ENCODE data around the gene SPC24.

The SPC24 gene

GRCh38 chr19:11115042-11115441 lies 40.5 kb downstream of the SPC24 start:
- Histone ChIP-seq H3K4me2 (ENCODE audit: low read length) (no peak overlapping the region), H3K27ac (ENCODE audit: low read depth, low read length, poor library complexity, severe bottlenecking) (no peak overlapping the region), H3K4me1 (ENCODE audit: insufficient read depth, low read length, severe bottlenecking) (no peaks in the 10 kb centered on the region), H3K79me2 (ENCODE audit: insufficient read depth, low read length) (no peaks in the 10 kb centered on the region), H3K27me3 (ENCODE audit: insufficient read depth, low read length) (no peaks in the 10 kb centered on the region), H3K36me3 (ENCODE audit: insufficient read depth, low read length) (peaks cover 98% of the 10 kb centered on the region), H2AFZ (ENCODE audit: low read length) (no peak overlapping the region), H3F3A (ENCODE audit: insufficient read depth, low read length) (no peaks in the 10 kb centered on the region), H3K9me2 (ENCODE audit: low read depth, low read length) (no peaks in the 10 kb centered on the region), H4K20me1 (ENCODE audit: insufficient read depth, low read length) (no peaks in the 10 kb centered on the region), H3K9ac (ENCODE audit: low read length) (no peak overlapping the region), H3K9me3 (ENCODE audit: low read length) (no peaks in the 10 kb centered on the region), H3K4me3 (ENCODE audit: low read depth, low read length, poor library complexity, severe bottlenecking) (no peak overlapping the region)
- TF ChIP-seq CTCF (IDR thresholded peaks at IDR 0.05; ENCODE audit: low read length): no peak
- no peak for TF ChIP-seq EZH2 (IDR thresholded peaks at IDR 0.05; ENCODE audit: borderline replicate concordance, low read length)

GRCh38 chr19:11113140-11113708 lies 42.4 kb downstream of the SPC24 start:
- no peaks in the 10 kb centered on the region for H3F3A ChIP-seq (ENCODE audit: insufficient read depth, low read length)
- H3K4me1 ChIP-seq (ENCODE audit: insufficient read depth, low read length, severe bottlenecking): no peaks in the 10 kb centered on the region
- no peaks in the 10 kb centered on the region for H3K79me2 ChIP-seq (ENCODE audit: insufficient read depth, low read length)
- H3K9ac ChIP-seq (ENCODE audit: low read length): no peak overlapping the region
- no peaks in the 10 kb centered on the region for H3K9me2 ChIP-seq (ENCODE audit: low read depth, low read length)
- TF ChIP-seq EZH2 (IDR thresholded peaks at IDR 0.05; ENCODE audit: borderline replicate concordance, low read length): no peak
- no peak for TF ChIP-seq CTCF (IDR thresholded peaks at IDR 0.05; ENCODE audit: low read length)
- no peak overlapping the region for H3K27ac ChIP-seq (ENCODE audit: low read depth, low read length, poor library complexity, severe bottlenecking)
- H3K4me2 ChIP-seq (ENCODE audit: low read length): no peak overlapping the region
- H3K4me3 ChIP-seq (ENCODE audit: low read depth, low read length, poor library complexity, severe bottlenecking): no peak overlapping the region
- H3K27me3 ChIP-seq (ENCODE audit: insufficient read depth, low read length): no peaks in the 10 kb centered on the region
- H4K20me1 ChIP-seq (ENCODE audit: insufficient read depth, low read length): no peaks in the 10 kb centered on the region
- no peaks in the 10 kb centered on the region for H3K9me3 ChIP-seq (ENCODE audit: low read length)
- peaks cover 99% of the 10 kb centered on the region for H3K36me3 ChIP-seq (ENCODE audit: insufficient read depth, low read length)
- no peak overlapping the region for H2AFZ ChIP-seq (ENCODE audit: low read length)

DNA sequence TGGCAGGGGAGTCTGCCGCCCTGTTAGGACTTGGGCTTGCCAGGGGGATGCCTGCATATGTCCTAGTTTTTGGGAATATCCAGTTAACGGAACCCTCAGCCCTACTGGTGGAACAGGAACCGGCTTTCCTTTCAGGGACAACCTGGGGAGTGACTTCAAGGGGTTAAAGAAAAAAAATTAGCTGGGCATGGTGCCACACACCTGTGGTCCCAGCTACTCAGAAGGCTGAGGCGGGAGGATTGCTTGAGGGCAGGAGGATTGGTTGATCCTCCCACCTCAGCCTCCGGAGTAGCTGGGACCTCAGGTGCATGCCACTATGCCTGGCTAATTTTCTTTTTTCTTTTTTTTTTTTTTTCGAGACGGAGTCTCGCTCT lies 43.8 kb downstream of the SPC24 start:
- no peaks in the 10 kb centered on the region for H3K9me3 ChIP-seq (ENCODE audit: low read length)
- no peaks in the 10 kb centered on the region for H3K27me3 ChIP-seq (ENCODE audit: insufficient read depth, low read length)
- no peaks in the 10 kb centered on the region for H3K79me2 ChIP-seq (ENCODE audit: insufficient read depth, low read length)
- H3K36me3 ChIP-seq (ENCODE audit: insufficient read depth, low read length): peaks cover 98% of the 10 kb centered on the region
- H2AFZ ChIP-seq (ENCODE audit: low read length): no peak overlapping the region
- no peak overlapping the region for H3K4me2 ChIP-seq (ENCODE audit: low read length)
- H3K27ac ChIP-seq (ENCODE audit: low read depth, low read length, poor library complexity, severe bottlenecking): no peak overlapping the region
- no peaks in the 10 kb centered on the region for H3K4me1 ChIP-seq (ENCODE audit: insufficient read depth, low read length, severe bottlenecking)
- no peaks in the 10 kb centered on the region for H4K20me1 ChIP-seq (ENCODE audit: insufficient read depth, low read length)
- H3K9ac ChIP-seq (ENCODE audit: low read length): no peak overlapping the region
- H3K4me3 ChIP-seq (ENCODE audit: low read depth, low read length, poor library complexity, severe bottlenecking): no peak overlapping the region
- no peaks in the 10 kb centered on the region for H3F3A ChIP-seq (ENCODE audit: insufficient read depth, low read length)
- H3K9me2 ChIP-seq (ENCODE audit: low read depth, low read length): no peaks in the 10 kb centered on the region
- TF ChIP-seq EZH2 (IDR thresholded peaks at IDR 0.05; ENCODE audit: borderline replicate concordance, low read length) (no peak), CTCF (IDR thresholded peaks at IDR 0.05; ENCODE audit: low read length) (no peak)
